HG02763 (cell line): ENCODE results near the gene PITPNM3.

Experiments
- ATAC-seq: cut with Tn5 transposase; IDR thresholded peaks from one replicate; pipeline ENCODE4 v1.9.1; 2021; ENCODE audit warnings: mild to moderate bottlenecking, moderate library complexity; ENCODE audit not compliant: unreplicated experiment

PITPNM3 gene

DNA sequence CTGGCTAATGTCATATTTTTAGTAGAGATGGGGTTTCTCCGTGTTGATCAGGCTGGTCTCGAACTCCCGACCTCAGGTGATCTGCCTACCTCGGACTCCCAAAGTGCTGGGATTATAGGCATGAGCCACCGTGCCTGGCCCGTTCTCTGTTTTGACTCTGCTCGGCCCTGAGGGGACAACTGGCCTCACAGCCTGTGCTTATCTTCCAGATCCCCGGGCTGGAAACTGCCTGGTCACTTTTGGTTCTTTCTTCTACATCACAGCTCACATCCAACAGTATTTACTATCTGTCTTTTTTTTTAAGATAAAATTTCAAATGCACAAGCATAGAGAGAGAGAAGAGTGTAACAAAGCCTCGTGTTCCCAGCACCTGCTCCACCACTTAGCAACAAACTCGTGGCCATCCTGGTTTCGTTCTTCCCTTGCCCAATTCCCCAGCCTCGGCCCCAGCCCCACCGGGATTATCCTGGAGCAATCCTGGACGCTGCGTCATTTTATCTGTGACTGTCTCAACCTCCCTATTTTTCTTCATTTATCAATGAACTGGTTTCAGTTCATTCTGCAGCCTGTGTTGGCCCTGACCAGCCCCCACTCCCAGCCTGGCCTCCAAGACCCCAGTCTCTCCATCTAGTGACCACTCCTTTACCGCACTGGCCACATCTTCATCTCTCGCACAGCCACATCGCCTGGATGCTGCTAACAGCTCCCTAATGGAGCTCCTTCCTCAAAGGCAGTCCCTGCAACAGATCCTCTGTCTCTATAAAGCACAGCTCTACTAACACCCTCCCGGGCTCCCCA lies 91.0 kb downstream of the PITPNM3 start:
- no peak for ATAC-seq

DNA sequence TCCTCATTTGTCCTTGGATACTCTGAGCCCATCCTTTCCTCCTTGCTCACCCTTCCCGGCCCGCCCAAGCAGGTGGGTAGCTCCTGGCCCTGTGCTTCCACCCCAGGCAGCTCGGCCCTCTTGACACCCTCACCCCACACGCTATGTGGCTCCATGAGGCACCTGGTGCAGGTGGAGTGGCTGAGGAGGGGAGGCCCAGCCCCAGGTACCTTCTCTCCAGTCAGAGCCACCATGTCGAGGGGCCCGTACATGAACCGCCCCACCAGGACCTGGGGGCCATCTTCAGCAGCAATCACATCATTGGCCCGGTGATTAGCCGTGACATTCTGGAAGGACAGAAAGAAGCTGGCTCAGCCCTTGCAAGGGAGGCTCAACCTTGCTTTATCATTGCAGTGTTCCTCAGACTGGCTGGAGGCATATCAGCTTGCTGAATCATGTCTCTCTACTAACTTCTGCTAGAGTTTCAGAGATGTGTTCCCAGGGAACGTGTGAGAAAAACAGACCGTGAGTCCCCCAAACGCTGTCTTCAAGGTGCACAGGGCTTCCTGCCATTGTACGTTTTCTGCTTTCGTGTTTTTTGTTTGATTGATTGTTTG lies 91.8 kb downstream of the PITPNM3 start:
- no peak for ATAC-seq

DNA sequence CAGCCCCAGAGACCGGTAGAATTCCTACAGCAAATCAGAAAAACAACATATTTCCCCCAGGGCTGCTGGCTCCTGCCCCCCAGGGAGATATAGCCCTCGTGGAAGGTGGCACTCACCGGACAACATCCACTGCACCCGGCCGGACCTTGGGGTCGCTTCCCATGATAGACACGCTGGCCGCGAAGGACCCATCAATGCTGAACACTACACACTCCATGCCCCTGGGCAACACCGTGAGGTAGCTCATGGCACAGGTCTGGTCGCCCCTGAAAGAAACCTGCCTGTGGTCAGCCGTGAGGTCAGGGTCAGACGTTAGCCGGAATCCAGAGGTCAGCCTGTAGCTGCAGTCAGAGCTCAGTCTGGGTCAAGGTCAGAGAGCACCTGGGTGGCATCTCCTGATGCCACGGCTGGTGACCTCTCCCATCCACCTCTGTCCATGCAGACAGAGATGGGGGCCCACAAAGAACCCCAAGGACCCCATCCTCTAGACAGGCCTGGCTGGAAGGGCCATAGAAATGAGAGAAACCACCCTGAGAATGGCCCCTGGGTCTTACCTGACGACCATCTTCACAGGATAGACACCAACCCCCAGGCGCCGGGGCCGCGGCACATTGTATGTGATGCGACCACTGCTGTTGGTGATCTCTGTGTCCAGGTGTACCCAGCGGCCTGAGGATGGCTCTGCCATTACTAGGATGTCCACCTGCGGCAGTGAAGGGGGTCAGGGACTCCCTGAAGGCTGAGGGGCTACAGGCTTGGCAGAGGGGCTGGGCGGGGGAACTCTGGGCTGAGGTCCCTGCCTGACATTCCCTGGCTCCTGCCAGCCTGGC lies 92.5 kb downstream of the PITPNM3 start:
- ATAC-seq, result no peak

DNA sequence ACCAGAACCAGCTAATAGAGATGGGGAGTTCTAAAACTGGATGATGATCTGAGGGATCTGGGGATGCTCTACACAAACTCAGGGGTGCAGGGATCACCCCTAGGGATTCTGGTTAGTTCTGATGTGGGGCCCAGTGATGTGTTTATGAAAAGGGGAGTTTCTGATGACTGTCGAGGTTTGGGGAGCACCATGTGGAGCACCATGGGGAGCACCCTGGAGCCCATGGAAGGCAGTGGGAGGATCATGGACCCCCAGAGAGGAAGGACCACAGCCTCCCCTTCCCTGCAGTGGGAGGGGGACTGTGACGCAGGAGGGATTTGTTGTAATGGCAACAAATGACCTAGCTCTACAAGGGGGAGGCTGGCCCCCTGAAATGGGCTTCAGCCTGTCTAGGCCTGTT lies 93.7 kb downstream of the PITPNM3 start:
- no peak for ATAC-seq

DNA sequence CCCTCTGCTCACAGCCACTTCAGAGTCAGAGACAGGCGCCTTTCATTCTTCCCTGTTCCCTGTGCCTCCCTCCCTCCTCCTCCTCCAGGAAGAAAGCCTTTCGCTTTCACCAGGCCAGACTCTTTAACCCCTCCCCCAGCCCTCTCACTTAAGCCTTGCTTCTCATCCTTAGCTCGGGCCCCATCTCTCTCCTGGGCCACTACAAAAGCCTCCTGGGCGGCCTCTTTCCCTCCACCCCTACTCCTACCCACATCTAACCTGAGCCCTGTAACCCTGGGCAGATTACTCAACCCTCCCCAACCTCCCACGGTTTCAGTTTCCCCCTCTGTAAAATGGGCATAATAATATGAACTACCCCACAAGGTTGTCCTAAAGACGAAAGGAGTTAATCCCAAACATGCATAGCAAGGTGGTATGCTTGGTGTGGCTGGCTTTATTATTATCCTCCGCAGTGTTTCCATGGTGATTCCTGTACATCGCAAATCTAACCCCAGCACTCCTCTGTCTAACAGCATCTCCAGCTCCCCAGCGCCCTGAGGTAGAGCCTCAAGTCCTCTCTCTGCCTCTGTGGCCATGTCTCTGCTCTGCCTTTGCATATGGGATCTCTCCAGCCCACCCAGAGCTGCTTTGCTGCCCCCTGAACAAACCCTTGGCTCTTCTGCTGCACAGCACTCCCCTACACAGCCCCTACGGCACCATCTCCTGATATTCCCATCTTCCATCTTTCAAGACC lies 94.4 kb downstream of the PITPNM3 start:
- no peak for ATAC-seq

DNA sequence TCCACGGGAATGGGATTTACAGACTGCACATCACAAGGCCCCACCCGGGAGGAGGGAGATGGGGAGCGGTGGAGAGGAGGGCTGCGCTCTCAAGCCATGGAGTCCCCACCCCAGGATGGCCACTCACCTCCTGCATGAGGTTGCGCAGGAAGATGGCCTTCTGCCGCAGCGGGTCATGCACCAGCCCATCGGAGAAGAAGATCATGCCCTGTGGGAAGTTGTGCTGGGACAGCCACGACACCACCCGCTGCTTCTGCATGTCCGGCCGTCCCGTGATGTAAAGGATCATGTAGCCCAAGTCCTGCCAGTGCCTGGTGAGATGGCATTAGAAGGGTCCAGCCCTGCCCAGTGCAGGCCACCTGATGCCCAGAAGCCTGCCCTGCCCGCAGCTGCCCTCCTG lies 95.1 kb downstream of the PITPNM3 start:
- no peak for ATAC-seq

DNA sequence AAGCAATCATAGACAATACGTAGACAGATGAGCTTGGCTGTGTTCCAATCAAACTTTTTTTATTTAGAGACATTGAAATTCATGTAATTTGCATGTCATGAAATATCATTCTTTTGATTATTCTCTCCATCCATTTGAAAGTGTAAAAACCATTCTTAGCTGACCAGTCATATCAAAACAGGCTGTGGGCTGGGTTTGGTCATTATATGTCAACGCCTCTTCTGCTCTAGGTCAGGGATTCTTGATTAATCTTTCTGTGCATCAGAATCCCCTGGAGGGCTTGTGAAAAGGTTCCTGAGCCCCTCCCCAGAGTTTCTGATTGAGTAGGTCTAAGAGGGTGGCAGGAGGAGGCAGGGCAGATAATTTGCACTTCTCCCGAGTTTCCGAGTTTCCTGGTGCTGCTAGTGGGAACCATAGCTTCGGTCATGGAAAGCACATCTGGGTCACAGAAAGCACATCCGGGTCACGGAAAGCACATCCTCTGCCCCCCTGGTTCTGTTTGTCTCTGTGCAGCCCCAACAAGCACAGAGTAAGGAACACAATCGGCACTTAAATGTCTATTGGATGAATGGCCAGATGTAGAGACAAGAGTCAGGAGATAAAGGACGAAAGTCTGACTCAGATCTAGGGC lies 95.7 kb downstream of the PITPNM3 start:
- ATAC-seq, result no peak

DNA sequence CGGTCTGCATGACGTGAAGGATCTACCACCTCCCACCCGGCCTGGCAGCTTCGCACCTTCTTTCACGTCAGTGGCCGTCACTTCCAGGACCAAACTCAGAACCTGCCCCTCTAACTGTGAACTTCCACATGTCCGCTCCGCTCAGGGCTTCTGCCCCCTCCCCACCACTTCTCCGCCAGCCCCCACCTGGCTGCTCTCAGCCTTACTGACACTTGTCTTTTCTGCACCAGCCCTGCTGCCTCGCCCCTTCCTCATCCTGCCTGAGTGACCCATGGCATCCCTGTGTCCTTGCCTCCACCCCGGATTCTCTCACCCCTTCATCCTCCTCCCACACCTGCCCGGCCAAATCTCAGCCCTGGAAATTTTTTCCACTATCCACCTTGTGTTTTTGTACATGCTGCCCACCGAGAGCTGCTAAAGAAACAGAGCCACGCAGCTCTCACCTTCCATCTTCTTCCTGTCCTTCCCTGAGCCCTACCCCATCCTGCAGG lies 97.8 kb downstream of the PITPNM3 start:
- ATAC-seq, result no peak

DNA sequence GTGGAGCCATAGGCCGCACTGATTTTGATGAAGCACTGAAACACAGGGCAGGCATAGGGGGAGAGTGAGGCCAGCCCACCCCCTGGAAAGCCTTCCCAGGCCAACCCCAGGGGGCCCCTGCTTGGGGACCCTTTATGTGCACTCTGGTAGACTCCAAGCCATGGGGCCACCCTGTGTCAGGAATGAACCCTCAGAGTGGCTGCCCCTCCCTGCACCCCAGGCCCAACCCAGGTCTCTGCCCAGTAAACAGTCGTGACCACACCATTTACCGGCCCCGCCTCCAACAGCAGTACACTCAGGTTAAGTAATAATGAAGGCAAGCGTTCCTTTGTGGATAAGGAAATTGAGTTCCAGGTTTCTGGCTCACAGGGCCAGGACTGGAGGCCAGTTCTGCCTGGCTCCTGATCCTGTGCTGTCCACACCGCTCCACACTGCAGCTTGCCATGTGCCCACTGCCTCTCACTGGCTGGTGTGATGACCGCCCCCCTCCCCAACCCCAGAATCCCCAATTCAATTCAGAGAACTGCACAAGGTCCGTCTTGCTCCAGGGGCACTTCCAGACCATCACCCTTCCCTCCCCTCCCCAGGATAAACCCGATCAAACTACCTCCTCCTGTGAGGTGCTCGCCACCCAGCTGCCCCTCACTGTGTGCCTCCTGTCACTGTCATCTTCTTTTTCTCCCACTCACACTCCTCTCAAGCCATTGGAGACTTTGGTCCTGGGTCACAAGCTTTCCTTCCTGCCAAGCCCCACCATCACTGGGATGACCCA lies 98.5 kb downstream of the PITPNM3 start:
- ATAC-seq, result no peak

DNA sequence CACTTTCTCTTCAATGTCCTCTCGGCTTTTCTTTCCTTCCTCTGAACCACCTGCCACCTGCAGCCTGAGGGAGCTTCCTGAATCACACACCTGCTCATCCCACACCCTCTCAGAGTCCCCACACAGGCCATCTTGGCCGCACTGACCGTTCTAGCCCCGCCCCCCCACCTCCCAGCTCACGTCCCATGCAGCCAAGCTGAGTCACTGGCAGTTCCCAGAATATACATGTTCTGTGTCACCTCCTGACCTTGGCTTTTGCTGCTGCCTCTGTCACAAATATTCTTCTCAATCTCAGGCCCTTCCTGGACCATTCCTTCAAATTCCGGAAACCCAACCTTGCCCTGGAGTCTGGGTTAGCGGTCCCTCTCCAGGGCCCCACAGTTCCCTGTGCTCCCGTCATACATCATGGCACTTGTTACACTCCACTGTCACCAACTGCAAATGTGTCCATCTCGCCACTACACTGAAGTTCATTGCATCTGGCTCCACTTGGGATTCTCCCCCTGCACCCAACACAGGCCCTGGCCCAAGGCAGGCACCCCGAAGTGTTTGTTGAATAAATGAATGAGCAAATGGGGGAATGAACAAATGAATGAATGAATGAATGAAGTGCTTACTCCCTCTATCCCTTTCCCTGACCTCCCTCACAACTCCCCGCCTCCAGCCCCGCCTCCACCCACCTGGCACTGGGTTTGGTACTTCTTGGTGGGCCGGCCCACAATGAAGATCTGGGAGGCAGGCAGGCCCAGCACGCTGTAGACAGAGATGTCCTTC lies 99.3 kb downstream of the PITPNM3 start:
- no peak for ATAC-seq

DNA sequence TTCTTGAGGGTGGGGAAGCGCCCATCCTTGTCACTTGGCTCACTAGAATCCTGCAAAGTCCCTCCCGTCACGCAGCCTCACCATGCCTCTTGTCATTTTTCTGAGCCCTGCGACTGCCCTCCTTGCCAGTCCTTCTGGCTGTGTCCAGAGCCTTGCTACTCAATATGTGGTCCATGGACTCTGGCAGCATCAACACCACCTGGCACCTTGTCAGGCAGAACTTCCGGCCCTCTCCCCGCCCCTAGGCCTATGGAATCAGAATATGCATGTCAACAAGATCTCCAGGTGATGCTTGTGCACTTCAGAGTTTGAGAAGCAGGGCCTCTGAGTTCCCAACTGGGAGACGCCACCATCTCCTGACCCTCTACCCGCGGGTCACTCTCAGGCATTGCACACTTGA lies 100.0 kb downstream of the PITPNM3 start:
- no peak for ATAC-seq

DNA sequence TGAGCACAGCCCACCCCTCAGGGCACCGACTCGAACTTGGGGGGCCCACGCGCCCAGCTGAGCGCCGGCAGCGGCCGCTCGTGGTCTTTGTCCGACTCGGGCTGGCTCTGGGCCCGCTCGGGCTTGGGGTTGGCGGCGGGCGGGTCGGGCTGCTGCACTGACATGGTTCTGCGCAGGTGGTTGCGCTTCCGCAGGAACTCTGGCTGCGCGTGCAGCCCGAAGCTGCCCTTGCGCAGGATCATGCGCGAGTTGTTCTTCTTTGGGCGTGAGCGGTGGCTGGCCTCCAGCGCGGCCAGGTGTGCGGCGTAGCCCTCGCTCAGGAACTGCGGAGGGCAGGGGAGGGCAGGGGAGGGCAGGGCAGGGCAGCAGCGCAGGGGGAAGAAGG lies 101.0 kb downstream of the PITPNM3 start:
- no peak for ATAC-seq

DNA sequence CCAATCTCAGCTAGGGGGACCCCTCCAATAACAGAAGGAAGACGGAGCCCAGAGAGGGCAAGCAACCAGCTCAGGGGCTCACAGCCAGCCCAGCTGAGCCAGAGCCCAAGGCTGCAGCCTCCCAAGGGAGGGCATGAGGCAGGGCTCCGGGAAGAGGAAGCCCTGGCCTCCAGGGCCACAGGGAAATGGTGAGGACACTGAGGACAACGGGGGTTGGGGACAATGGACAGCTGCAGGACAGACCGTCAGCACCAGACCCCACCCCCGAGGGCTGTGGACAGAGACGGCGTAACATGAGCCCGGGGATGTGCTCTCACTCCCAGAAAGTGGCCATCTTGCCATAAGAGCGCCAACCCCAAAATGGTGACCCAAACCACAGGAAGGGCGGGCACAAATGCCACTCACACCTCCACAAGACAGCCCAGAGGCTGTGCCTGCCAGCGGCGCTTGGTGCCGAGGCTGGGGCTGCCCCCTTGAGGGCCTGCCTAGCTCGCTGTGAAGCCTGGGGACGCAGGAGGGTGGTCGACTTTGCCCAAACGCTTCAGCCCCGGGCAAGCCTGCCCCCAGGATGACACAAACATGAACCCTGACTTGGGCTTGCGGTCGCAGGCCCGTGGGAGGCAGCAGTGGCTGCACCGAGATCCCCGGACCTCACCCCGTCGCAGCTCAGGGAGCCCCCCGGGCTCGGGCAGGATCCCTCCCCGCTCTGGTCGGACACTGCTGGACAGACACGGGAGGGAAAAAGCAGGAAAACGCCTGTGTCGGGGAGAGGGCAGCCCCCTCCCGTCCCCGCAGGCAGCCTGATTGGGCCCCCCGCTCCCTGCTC lies 101.6 kb downstream of the PITPNM3 start:
- no peak for ATAC-seq

DNA sequence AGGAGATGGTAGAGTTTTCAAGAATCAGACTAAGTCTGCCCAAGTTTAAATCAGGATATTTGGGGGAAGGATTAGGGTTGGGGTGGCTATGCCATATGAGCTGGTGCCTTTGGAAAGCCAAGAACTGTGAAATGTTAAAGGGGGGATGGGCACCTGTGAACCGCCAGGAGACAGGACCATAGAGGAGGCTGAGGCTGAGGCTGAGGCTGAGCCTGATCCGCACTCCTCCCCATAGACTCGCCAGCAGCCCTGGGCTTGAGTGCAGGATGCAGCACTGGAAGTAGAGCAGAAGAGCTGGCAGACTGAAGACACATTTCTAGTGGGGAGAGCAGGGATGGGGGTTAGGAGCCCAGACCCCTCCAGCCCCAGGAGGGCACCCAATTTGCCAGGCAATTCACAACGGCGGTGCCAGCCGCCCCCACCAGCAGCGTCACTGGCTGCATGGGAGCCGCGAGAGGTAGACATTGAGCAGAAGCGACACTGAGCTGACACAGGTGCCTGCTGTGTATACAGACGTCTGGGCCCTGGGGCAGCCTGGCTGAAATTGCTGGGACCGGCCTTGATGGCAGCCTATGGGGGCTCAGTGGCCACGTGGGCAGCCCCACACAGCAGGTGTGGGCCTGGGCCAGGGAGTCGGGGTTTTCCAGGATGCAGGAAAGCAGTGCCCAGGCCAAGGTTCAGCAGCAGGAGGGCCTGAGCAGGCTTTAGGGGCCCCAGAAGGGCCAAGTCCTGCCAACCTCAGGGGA lies 102.9 kb downstream of the PITPNM3 start:
- ATAC-seq, result no peak

DNA sequence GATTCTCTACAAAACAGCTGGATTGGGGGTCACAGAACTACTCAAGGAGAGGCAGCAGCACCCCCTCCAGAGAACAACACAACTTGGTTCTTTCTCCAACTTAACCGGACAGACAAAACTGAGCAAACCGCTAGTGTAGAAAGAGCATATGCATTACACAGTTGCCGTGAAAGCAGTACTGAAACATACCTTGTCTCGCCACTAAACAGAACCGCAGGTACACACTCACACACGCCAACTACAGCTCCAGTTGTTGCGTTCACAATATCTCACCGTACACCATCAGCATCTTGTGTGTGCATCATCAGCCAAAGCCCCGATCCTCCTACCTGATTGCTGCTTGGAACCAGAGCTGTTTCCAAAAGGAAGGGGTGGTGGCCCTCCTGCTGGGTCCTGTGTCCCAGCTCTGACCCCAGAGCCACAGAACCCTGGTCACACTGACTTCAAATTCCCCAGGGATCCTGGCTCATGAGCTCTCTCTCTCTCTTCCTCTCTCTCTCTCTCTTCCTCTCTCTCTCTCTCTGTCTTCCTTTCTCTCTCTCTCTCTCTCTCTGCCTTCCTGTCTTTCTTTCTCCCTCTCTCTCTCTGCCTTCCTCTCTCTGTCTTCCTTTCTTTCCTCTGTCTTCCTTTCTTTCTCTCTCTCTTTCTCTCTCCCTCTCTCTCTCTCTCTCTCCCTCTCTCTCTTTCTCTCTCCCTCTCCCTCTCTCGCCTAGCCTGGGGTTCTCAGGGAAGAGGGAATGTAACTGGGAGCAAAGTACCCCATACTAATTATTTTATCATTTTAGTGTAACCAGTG lies 103.7 kb downstream of the PITPNM3 start:
- no peak for ATAC-seq

DNA sequence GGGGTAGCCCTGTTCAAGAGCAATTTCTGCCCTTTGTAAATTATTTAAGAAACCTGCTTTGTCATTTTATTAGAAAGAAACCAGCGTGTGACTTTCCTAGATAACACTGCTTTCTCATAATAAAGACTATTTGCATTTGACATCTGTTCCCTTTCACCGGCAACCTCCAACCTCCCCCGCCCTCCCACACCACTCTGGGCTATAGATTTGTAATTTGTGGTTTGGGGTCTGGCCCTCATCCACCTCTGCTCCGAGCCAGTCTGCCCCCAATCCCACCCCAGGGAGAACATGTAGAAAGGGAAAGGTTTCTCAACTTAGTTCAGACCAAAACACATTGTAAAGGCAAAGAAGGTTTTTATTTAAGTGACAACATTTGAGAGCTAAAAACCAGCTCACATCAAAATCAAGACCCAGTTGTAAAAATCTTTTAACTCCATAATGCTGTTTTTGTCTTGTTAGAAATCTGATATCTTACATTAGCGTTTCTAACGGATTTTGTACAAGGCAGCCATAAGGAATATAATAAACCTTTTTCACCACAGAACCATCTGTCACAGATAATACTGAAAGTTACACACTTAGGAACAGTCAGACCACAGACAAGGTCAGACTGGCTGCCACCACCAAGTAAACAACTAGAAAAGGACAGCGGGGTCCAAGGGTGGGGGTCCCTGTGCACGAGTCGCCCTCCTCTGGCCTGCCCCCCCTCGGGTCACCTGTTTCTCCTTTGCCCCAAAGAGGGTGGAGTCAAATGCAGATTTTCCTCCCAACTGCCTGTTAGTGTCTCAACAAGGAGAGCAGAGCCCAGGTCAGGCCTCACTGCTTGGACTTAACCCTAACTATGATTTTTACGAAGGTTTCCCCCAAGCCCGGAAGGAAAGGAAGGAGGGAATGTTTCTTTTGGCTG lies 105.2 kb downstream of the PITPNM3 start:
- ATAC-seq, result no peak
